HG03439 (cell line): ENCODE measurements around the gene NR0B2.
"Not testable (repeated sequence)": the region's sequence is repeated elsewhere in the genome, so short reads cannot be mapped to it uniquely, and the experiment has no call there.

ENCODE experiments used
- ATAC-seq: cut with Tn5 transposase; IDR thresholded peaks from one replicate; pipeline ENCODE4 v1.9.1; 2021; ENCODE audit warnings: mild to moderate bottlenecking, moderate library complexity; ENCODE audit not compliant: unreplicated experiment

The NR0B2 gene

DNA sequence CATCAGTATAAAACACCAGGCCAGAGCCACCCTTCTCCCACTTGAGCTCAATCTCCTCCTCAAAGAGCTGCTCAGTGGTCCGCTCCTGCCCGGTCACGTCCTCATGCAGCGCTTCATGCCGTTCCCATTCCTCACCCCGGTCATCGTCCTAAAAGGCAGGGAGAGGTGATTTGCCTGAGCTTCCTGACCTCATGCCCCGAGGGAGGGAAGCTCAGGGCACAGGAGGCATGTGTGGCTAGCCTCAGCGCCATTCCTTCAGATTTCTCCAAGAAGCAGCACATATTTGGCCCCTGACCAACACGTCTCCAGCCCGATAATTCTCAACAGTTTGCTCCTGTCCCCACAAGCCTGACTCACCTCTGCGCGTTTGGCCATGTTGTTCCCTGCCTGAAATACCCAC, 19.5 kb downstream of the NR0B2 start:
- no peak for ATAC-seq

DNA sequence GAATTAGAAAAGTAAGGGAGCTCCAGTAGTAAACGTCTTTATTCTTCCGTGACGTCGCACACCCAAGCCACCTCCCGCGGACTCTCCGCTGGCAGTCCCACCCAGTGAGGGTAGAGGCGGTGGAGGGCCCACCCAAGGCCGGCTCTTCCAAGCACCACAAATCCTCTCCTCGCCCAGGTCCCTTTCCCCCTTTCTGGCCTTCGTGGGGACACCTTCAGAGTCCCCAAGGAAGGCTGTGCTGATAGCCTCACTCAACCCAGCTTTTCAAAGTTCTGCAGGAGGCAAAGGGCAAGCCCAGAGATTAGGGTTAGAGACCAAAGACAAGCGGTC, 23.3 kb downstream of the NR0B2 start:
- ATAC-seq, result peak; percentile 15

DNA sequence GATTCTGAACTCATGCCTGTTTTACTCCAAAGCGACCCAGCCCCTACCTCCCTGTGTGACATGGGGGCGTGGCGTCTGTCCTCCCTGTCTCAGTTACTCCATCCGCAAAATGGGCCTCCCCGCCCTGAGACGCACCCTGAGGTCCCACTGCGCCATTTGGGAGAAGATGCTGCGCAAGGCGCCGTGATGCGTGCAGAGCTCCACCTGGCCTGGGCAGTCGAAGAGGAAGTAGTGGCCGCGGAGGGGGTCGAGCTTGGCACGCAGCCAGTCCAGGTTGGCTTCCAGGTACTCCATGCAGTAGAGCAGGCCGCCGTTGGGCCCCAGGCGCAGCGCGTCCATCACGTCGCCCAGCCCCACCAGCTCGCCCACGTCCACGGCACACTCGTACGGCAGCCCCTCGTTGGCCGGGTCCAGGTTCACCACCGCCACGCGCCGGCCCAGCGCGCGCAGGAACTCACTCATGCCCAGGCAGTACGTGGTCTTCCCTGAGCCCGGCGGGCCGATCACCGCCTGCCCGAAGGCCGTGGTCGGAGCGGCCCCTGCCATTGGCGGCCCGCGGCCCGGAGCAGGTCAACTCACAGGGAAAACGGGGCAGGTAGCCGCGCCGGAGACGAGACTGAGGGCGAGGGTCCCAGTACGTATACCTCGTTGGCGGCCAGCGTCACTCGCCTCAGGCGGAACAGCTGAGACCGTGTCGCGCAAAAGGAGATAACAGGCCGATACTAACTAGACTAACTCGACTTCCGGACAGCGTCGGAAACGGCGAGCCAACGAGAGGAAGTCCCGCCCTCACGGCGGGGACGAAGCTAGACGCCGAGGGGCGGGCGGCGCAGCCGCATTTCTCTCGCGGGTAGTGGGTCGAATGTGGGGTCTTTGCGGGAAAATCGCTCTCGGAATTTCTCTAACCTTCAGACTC, 24.0 kb downstream of the NR0B2 start, which contains the start of gene GPN2:
Gene GPN2 (minus strand): TSS at position 733 of the 916 bp plus-strand sequence. CDS start 187 bp downstream, at position 546.
- ATAC-seq, result peak; percentile 81

DNA sequence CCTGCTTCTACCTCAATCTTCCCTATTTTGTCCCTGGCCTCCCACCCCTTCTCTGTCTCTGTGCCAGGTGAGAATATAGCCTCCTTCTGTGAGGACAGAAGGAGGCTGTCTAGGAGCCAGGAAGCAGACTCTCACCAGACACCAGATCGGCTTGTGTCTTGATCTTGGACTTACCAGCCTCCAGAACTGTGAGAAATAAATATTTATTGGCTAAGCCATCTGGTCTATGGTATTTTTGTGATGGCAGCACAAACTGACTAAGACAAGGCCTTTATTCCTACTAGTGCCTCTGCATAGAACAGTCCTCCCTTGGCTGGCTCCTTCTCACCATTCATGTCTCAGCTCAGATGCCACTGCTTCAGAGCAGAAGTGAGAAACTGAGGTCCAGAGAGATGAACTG, 25.5 kb downstream of the NR0B2 start:
- no peak for ATAC-seq

DNA sequence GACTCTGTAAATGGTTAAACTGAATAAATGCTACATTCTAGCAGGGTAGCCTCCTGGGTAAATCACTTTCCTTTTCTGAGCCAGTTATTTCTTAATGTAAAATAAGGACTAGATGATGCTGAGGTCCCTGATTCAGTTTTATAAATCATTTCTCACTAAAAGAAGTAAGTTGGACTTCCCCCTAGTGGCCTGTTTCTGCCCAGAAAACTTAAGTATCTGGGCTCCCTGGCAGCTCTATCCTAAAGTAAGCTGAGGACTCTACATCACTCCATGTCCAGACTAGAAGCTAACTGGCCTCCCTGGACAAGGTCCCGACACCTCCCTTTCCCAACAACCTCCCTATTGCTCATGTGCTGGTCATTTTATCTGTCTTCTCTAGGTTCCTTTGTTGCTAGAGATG, 26.6 kb downstream of the NR0B2 start:
- no peak for ATAC-seq

DNA sequence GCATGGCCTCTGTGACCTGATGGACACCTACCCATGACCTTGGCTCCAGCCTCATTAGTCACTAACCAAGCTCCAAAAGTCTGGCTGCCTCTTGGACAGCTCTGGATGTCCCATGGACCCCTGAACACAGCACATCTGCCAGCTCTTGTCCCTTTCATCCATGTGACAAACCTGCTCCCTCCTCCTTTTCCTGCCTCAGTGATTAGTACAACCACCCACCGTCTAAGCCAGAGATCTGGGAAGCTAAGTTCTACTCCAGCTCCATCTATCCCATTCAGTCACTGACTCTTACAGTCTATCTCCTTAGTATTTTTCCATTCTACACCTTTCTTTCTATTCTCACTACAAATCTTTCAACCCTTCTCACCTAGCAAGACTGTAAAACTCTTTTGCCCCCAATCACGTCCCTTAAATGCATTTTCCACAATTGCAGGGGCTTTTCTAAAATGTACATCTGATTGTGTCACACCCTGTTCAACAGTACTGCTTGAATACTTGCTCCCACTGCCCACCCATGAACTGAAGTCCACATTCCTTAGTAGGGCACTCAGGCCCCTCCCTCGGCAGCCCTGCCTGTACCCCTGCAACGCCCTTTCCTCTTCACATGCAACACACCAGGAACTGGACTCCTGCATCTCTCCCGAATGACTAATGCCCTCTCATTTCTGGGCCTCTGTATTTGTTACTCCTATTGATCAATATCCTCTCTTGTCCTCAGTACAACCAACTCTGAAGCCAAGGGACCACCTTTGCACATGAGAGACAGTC, 30.9 kb downstream of the NR0B2 start:
- ATAC-seq, result no peak

DNA sequence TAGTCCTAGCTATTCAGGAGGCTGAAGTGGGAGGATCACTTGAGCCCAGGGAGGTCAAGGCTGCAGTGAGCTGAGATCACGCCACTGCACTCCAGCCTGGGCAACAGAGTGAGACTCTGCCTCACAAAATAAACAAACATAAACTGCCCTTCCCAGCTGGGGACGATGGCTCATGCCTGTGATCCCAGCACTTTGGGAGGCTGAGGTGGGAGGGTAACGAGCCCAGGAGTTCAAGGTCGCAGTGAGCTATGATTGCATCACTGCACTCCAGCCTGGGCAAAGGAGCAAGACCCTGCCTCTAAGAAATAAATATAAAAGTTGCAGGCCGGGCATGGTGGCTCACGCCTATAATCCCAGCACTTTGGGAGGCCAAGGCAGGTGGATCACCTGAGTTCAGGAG, 32.2 kb downstream of the NR0B2 start:
- not testable (repeated sequence) for ATAC-seq

DNA sequence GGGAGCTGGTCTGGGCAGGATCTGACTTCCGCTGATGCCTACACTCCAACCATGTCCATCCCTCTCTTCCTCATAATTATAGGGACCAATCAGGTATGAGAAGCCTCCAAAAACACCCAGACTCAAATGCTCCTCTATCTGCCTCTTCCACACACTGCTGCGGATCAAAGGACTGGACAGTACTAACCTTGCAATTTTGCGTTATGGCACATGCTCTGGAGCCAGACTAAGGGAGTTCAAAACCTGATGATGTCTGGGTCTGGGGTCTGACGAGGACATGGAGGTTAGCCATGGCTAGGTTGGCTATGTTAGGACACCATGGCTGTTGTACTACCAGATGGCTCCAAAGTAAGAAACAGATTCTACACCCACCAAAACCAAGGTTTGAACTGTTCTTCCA, 34.0 kb downstream of the NR0B2 start:
- no peak for ATAC-seq

DNA sequence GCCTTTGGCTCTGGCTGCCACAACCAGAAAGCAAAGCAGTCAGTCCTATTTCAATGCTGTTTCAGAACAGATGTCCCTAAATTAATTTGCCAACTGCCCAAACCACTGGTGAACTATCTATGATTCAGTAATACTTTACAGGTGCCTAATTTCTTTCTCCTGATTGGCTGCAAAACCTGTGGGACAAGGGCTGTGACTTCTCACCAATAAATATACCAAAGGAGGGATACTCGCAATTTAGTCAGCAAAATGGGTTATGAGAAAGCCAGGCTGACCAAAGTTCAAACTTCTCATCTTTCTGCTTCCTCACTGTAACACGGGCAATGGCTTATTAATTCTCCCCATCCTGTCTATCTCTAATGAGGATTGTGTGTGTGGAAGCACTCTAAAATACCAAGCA, 36.4 kb downstream of the NR0B2 start:
- ATAC-seq, result no peak

DNA sequence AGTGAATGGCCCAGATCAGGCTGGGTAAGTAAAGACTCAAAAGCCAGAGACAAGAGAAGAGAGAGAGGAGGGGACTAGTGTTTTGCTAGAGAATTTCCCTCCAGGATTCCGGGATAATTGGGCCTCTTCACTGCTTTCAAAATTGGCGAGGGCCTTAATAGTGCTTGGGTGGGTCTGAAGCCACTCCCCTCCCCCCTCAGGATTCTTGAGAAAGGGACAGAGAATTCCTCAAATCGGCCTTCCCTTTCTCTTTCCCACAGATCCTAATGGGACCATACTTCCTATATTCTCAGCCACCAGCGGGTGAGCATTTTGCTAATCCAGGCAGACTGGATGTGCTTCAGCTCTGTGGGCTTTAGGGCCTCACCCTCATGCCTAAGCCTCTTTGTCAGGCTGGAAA, 38.9 kb downstream of the NR0B2 start:
- ATAC-seq, result no peak

DNA sequence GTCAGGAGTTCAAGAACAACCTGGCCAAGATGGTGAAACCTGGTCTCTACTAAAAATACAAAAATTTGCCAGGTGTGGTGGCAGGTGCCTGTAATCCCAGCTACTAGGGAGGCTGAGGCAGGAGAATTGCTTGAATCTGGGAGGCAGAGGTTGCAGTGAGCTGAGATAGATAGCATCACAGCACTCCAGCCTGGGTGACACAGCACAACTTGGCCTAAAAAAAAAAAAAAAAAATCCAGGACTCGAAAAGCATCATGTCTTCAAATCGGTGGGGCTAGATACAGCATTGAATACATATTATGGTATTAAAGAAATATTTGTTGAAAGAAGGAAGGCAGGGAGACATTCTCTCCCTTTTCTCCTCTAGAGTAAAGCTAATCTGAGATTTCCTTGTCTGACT, 40.7 kb downstream of the NR0B2 start:
- ATAC-seq, result not testable (repeated sequence)

DNA sequence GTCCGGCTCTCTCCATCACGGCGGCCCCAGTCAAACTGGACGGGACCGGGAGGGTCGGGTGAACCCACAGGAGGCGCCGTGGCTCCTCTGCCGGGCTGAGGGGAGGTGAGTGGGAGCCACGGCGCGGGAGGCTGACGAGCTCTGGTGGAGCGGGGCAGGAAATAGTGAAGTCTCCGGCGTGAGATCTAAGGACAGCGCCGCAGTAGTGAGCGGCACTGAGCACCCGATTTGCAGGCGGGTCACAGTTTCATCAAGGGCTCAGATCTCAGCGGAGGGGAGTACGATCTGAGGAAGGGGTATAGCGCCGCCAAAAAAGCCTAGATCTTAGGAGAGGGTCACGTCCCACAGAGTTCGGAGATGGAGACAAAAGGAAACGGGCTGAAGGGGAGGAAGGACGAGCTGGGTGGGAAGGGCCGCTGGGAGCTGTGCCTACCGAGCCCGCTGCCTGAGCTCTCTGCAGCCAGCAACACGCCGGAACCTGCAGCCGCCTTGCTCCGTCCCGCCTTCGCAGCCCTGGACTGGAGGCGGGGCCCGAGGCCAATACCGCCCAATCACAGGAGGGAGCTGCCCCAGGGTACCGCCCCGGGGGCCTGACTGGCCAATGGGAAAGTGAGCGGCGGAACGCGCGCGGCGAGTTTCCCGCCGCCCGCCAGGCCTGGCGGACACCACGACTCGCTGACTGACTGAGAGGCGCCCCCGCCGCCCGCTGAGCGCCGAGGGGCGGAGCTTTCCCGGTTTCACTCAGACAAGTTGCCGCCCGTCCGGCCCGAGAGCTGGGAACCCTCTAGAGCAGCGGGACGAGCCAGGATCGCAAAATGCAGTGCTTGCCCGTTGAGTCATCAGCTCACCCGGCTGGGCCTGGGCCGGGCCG, 48.9 kb downstream of the NR0B2 start:
- ATAC-seq, result peak; percentile 90

DNA sequence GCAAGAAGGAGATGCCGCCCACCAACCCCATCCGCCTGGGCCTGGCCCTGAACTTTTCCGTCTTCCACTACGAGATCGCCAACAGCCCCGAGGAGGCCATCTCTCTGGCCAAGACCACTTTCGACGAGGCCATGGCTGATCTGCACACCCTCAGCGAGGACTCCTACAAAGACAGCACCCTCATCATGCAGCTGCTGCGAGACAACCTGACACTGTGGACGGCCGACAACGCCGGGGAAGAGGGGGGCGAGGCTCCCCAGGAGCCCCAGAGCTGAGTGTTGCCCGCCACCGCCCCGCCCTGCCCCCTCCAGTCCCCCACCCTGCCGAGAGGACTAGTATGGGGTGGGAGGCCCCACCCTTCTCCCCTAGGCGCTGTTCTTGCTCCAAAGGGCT, 50.1 kb downstream of the NR0B2 start:
- ATAC-seq, result no peak

DNA sequence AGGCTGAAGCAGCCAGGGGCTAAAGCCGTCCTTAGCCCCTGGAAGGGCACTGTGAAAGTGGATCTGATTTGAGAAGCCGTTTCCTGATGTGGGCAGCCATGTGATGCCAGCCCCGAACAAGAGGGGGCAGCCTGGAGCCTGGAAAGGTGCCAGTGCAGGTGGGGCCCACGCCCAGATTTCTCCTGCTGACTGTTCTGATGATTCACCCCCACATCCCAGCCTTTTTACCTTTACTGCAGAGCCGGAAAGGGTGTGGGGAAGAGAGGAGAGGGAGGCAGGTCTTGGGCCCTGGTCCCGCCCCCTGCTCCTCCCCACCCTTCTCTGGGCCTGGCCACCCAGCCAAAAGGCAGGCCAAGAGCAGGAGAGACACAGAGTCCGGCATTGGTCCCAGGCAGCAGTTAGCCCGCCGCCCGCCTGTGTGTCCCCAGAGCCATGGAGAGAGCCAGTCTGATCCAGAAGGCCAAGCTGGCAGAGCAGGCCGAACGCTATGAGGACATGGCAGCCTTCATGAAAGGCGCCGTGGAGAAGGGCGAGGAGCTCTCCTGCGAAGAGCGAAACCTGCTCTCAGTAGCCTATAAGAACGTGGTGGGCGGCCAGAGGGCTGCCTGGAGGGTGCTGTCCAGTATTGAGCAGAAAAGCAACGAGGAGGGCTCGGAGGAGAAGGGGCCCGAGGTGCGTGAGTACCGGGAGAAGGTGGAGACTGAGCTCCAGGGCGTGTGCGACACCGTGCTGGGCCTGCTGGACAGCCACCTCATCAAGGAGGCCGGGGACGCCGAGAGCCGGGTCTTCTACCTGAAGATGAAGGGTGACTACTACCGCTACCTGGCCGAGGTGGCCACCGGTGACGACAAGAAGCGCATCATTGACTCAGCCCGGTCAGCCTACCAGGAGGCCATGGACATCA, 50.7 kb downstream of the NR0B2 start, which contains the start of gene SFN:
Gene SFN (plus strand): TSS at position 369 of the 904 bp plus-strand sequence. CDS start 64 bp downstream, at position 433.
- no peak for ATAC-seq

DNA sequence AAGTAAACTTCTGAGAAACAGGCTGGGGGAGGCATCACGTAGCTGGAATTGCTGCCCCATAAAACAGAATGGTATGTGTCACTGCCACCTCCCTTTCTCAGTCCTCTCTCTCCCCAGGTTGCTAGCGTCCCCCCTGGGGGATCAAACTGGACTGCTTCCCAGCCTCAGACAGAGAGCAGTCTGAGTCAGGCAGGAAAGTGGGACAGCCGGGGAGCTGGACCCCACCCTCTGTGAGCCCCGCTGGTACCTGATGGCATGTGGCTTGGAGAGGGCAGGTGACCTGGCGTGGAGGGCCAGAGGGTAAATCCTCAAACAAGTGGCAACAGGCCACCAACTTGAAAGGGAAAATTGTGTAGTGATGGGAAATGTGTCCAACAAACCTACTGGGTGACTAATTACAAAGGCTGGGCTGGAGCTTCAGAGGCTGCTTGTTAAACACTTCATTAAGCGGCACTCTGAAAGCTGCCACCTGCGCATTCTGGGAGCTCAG, 51.8 kb downstream of the NR0B2 start:
- ATAC-seq, result no peak
